GM10266 (cell line): ENCODE results near the gene CWC22.
A peak's percentile ranks its signal among the peaks of the same experiment; 100 is the strongest.

ENCODE experiments used
- DNase-seq: peaks from one replicate; pipeline ENCODE4 v3.0.0; 2012; ENCODE audit errors: extremely low spot score
- CTCF ChIP-seq: IDR thresholded peaks from 2 replicates; pipeline ENCODE4 v1.5.1; 2012; ENCODE audit warnings: mild to moderate bottlenecking, low read depth; ENCODE audit not compliant: control insufficient read depth, insufficient read depth; ENCODE audit errors: missing control alignments

CWC22 gene

GRCh38 chr2:180003073-180003472, 4.0 kb downstream of the CWC22 start:
- no peak for DNase-seq
- no peak for TF ChIP-seq CTCF

GRCh38 chr2:180002198-180002770, 4.8 kb downstream of the CWC22 start:
- no peak for TF ChIP-seq CTCF
- no peak for DNase-seq

- DNase-seq: no peak
- TF ChIP-seq CTCF: no peak
Observed at GRCh38 chr2:180001726-180002125, 5.4 kb downstream of the CWC22 start.

- TF ChIP-seq CTCF: no peak
Observed at GRCh38 chr2:180000434-180000833, 6.7 kb downstream of the CWC22 start.

GRCh38 chr2:179999000-179999399, 8.1 kb downstream of the CWC22 start:
- TF ChIP-seq CTCF: no peak
- DNase-seq: no peak

More at GRCh38 chr2:180000434-180000833, 6.7 kb downstream of the CWC22 start:
- DNase-seq: no peak

GRCh38 chr2:179995741-179996515, 11.2 kb downstream of the CWC22 start:
- no peak for TF ChIP-seq CTCF
- no peak for DNase-seq

GRCh38 chr2:179991344-179991743, 15.8 kb downstream of the CWC22 start:
- TF ChIP-seq CTCF: no peak
- peak; percentile 7 for DNase-seq
